H1 (cell line): Measurements from ENCODE around the gene LDLRAD4. TPM values are rescaled to one million over a fixed set of nuclear protein-coding genes. Genes with fewer than 3 reads are reported as not detected.

Source experiments
- CBX8 ChIP-seq: fragments of 300-800, 300-1000 bp; sonication (generic); IDR thresholded peaks from 2 replicates; pipeline ENCODE4 v1.7.1; 2016; ENCODE audit warnings: low read depth, low read length, borderline replicate concordance
- CREB1 ChIP-seq: IDR thresholded peaks from 2 replicates; pipeline ENCODE4 v1.6.1; 2012; ENCODE audit warnings: inconsistent platforms
- FOSL1 ChIP-seq: IDR thresholded peaks from 2 replicates; pipeline ENCODE4 v1.6.1; 2011; ENCODE audit warnings: mild to moderate bottlenecking, low read depth, low read length, moderate library complexity; ENCODE audit not compliant: insufficient read depth
- YY1 ChIP-seq: IDR thresholded peaks from 2 replicates; pipeline ENCODE4 v1.6.1; 2011; ENCODE audit warnings: low read depth, mild to moderate bottlenecking, low read length
- polyA plus RNA-seq, 7 experiments: library from polyadenylated mRNA; depleted of rRNA in 3 of 7; stranded (reverse) in 5 of 7; unstranded in 2 of 7; fragments of >200 nt in 5 of 7; fragments of 200-250 nt in 2 of 7; gene quantifications; 1 replicate in 5 of 7; 2 replicates in 1 of 7; 4 replicates in 1 of 7; pipeline versions ENCODE4 v1.2.1 to v1.2.3, GENCODE V29; 2011 to 2013; ENCODE audit warnings: missing spikeins in 2 of 7, mixed read lengths in 2 of 7
- total RNA-seq: library from RNA; stranded (reverse); fragmentation: NEBNext Ultra II Directional; extraction: Animal tissue kit (Norgen Biotek cat#: 25700); gene quantifications from 2 replicates; pipeline ENCODE4 v1.2.1, GENCODE V29; 2021

The LDLRAD4 gene
- total and polyA plus RNA-seq, 2 of the 8 experiments (the other 6 are each of a cell fraction or from before 2014, with no cell fraction given): 0.77 to 1.4 TPM

DNA sequence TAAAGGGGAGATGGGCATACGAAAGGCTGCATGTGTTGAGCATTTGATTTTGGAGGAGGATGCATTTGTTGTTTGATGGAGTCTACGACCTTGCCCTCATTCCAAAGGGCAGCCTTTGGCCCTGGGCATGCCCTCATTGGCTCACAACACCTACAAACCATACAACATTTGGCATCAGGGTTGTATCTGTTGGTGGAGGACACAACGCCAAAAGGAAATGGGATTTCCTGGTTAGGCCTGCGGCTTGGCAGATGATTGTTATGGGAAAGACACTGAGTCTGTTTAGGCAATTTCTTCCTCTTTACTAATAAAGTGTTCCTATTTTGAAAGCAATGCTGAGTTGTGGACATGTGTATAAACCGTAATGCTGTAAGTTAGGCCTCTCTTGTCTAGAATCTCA lies 246.9 kb downstream of the LDLRAD4 start (continued):
- TF ChIP-seq YY1 (no peak), CBX8 (no peak), FOSL1 (no peak), CREB1 (no peak)
